ENCODE data around the gene EPS8. TPM values are rescaled to one million over a fixed set of nuclear protein-coding genes. Genes with fewer than 3 reads are reported as not detected.
"Not testable (repeated sequence)": the region's sequence is repeated elsewhere in the genome, so short reads cannot be mapped to it uniquely, and the experiment has no call there.

The EPS8 gene
- total RNA-seq, 4 donors from 2014 or later, result 26.1 to 43.2 (median 32.3) TPM

DNA sequence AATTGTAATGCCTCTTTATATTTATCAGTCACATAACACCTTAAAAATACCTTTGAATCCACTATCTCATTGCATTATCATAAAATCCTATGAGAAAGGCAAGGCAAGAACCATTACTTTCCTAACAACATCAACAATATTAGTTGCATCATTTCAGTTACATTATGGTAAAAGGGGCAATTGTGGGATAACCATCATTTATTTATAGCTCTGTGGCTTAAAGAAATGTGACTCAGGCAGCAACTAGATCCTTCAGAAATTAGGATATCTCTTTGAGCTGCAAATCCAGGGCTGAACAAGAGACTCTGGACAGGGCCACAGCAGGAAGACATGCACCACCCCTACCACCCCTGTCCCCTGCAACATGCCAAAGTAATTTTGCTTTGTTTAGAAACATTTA, 36.4 kb downstream of the EPS8 start:
- intact Hi-C loops (cut with DNase I; ENCODE audit: low total_unique reads), result no loop called here
- no peak overlapping the region for H3K4me3 ChIP-seq (ENCODE audit: low read depth, poor library complexity, severe bottlenecking)
- TF ChIP-seq POLR2A (IDR thresholded peaks at IDR 0.05), result no peak
- TF ChIP-seq, protein P1, sequence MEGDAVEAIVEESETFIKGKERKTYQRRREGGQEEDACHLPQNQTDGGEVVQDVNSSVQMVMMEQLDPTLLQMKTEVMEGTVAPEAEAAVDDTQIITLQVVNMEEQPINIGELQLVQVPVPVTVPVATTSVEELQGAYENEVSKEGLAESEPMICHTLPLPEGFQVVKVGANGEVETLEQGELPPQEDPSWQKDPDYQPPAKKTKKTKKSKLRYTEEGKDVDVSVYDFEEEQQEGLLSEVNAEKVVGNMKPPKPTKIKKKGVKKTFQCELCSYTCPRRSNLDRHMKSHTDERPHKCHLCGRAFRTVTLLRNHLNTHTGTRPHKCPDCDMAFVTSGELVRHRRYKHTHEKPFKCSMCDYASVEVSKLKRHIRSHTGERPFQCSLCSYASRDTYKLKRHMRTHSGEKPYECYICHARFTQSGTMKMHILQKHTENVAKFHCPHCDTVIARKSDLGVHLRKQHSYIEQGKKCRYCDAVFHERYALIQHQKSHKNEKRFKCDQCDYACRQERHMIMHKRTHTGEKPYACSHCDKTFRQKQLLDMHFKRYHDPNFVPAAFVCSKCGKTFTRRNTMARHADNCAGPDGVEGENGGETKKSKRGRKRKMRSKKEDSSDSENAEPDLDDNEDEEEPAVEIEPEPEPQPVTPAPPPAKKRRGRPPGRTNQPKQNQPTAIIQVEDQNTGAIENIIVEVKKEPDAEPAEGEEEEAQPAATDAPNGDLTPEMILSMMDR (IDR thresholded peaks at IDR 0.05), result no peak
- no peak for DNase-seq (ENCODE audit: low spot score in 2 of 2)

DNA sequence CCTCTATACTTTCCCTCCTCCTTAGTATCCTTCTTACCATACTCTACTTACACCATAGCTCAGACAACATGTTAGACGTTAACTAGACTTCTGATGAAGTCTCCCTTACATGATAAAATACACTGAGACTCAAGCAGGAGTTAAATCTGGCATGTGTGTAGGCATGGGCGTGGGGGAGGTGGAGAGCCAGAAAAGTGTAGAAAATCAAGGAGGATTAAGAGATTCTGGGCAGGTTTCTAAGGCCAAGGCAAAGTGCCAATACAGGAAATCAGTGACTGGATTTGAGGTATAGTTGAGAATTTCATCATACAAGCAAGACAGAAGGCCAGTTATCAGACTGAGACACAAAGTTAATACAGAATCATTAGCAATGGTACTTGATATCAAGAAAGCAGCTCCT, 37.4 kb downstream of the EPS8 start:
- no peak for DNase-seq (ENCODE audit: low spot score in 2 of 2)
- H3K4me3 ChIP-seq (ENCODE audit: low read depth, poor library complexity, severe bottlenecking), result no peak overlapping the region
- 71 to 86% methylated on average over 2 of the region's 2 CpGs for WGBS, 2 donors
- intact Hi-C loops (cut with DNase I; ENCODE audit: low total_unique reads), result no loop called here
- TF ChIP-seq, protein P1 (IDR thresholded peaks at IDR 0.05), result no peak
- TF ChIP-seq POLR2A (IDR thresholded peaks at IDR 0.05), result no peak

GRCh38 chr12:15749937-15750336, 39.3 kb downstream of the EPS8 start:
- 80 to 83% methylated on average over 4 of the region's 4 CpGs for WGBS, 2 donors
- TF ChIP-seq, protein P1 (IDR thresholded peaks at IDR 0.05), result no peak
- TF ChIP-seq POLR2A (IDR thresholded peaks at IDR 0.05), result no peak
- intact Hi-C loops (cut with DNase I; ENCODE audit: low total_unique reads), result no loop called here
- no peak overlapping the region for H3K4me3 ChIP-seq (ENCODE audit: low read depth, poor library complexity, severe bottlenecking)
- no peak for DNase-seq (ENCODE audit: low spot score in 2 of 2)

DNA sequence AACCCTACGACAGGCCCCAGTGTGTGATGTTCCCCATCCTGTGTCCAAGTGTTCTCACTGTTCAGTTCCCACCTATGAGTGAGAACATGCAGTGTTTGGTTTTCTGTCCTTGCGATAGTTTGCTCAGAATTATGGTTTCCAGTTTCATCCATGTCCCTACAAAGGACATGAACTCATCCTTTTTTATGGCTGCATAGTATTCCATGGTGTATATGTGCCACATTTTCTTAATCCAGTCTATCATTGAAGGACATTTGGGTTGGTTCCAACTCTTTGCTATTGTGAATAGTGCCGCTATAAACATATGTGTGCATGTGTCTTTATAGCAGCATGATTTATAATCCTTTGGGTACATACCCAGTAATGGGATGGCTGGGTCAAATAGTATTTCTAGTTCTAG, 47.3 kb downstream of the EPS8 start:
- WGBS, 2 donors, result 98 to 100% methylated on average over 3 of the region's 3 CpGs
- DNase-seq (ENCODE audit: low spot score in 2 of 2); H3K4me3 ChIP-seq (ENCODE audit: low read depth, poor library complexity, severe bottlenecking); intact Hi-C loops (cut with DNase I; ENCODE audit: low total_unique reads): not testable (repeated sequence)

GRCh38 chr12:15741082-15741481, 48.1 kb downstream of the EPS8 start:
- TF ChIP-seq, protein P1 (IDR thresholded peaks at IDR 0.05), result no peak
- no peak for TF ChIP-seq POLR2A (IDR thresholded peaks at IDR 0.05)
- 90 to 91% methylated on average over 2 of the region's 2 CpGs for WGBS, 2 donors
- no peak overlapping the region for H3K4me3 ChIP-seq (ENCODE audit: low read depth, poor library complexity, severe bottlenecking)
- intact Hi-C loops (cut with DNase I; ENCODE audit: low total_unique reads), result no loop called here
- no peak for DNase-seq (ENCODE audit: low spot score in 2 of 2)

DNA sequence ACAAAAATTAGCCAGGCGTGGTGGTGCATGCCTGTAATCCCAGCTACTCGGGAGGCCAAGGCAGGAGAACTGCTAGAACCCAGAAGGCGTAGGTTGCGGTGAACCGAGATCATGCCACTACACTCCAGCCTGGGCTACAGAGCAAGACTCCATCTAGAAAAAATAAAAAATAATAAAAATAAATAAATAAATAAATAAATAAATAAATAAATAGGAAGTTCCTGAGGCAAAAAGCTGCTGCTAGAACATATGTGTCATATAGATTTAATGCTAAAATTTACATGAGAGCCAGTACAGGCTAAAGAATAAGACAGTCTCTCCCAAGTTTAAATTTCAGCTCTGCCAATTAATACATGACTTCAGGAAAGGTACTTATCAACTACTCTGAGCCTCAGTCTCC, 48.8 kb downstream of the EPS8 start:
- 93 to 100% methylated on average over 5 of the region's 5 CpGs for WGBS, 2 donors
- intact Hi-C loops (cut with DNase I; ENCODE audit: low total_unique reads); H3K4me3 ChIP-seq (ENCODE audit: low read depth, poor library complexity, severe bottlenecking); DNase-seq (ENCODE audit: low spot score in 2 of 2): not testable (repeated sequence)

- intact Hi-C loops (cut with DNase I; ENCODE audit: low total_unique reads), result no loop called here
- TF ChIP-seq POLR2A (IDR thresholded peaks at IDR 0.05), result no peak
- TF ChIP-seq, protein P1 (IDR thresholded peaks at IDR 0.05), result no peak
- WGBS, 2 donors, result 84 to 87% methylated on average over 3 of the region's 3 CpGs
Observed at GRCh38 chr12:15738438-15739015, 50.7 kb downstream of the EPS8 start.

More at GRCh38 chr12:15738438-15739015, 50.7 kb downstream of the EPS8 start:
- no peak for DNase-seq (ENCODE audit: low spot score in 2 of 2)
- no peak overlapping the region for H3K4me3 ChIP-seq (ENCODE audit: low read depth, poor library complexity, severe bottlenecking)

All from lower leg skin (tissue), 4 donors.